ENCODE data around the gene RASSF8. TPM values are rescaled to one million over a fixed set of nuclear protein-coding genes. Genes with fewer than 3 reads are reported as not detected.

RASSF8 gene
- total and polyA plus RNA-seq, 3 experiments from 2014 or later = 0.31 TPM; not detected in 2

GRCh38 chr12:26036877-26037276, 78.4 kb downstream of the RASSF8 start:
- CTCF ChIA-PET = no interaction called here
- H3K27ac Mint-ChIP-seq = no peak overlapping the region
- H3K4me1 Mint-ChIP-seq = no peaks in the 10 kb centered on the region

GRCh38 chr12:26037615-26038220, 79.2 kb downstream of the RASSF8 start:
- H3K9me3 Mint-ChIP-seq = no peaks in the 10 kb centered on the region
- CTCF ChIA-PET = no interaction called here
- H3K4me3 Mint-ChIP-seq = no peak overlapping the region
- H3K9me3 ChIP-seq (ENCODE audit: low read length) = no peaks in the 10 kb centered on the region
- H3K36me3 ChIP-seq (ENCODE audit: insufficient read depth, low read length) = no peaks in the 10 kb centered on the region
- H3K4me1 Mint-ChIP-seq = no peaks in the 10 kb centered on the region
- no peaks in the 10 kb centered on the region for H3K4me1 ChIP-seq (ENCODE audit: insufficient read depth, low read length)
- H3K27ac ChIP-seq (ENCODE audit: low read depth, low read length) = no peak overlapping the region
- no peak for DNase-seq
- no peaks in the 10 kb centered on the region for H3K27me3 ChIP-seq (ENCODE audit: insufficient read depth, low read length, poor library complexity, severe bottlenecking)
- no peak overlapping the region for H3K27ac Mint-ChIP-seq
- POLR2A ChIA-PET = no interaction called here
- no peak overlapping the region for H3K4me3 ChIP-seq (ENCODE audit: low read length)
- no peaks in the 10 kb centered on the region for H3K36me3 Mint-ChIP-seq
- peaks cover 0 to 2% of the 10 kb centered on the region in 2 donors for H3K27me3 Mint-ChIP-seq

More at GRCh38 chr12:26036877-26037276, 78.4 kb downstream of the RASSF8 start:
- Histone ChIP-seq H3K9me3 (ENCODE audit: low read length) (no peaks in the 10 kb centered on the region), H3K27me3 (ENCODE audit: insufficient read depth, low read length, poor library complexity, severe bottlenecking) (no peaks in the 10 kb centered on the region), H3K27ac (ENCODE audit: low read depth, low read length) (no peak overlapping the region), H3K36me3 (ENCODE audit: insufficient read depth, low read length) (no peaks in the 10 kb centered on the region), H3K4me1 (ENCODE audit: insufficient read depth, low read length) (no peaks in the 10 kb centered on the region), H3K4me3 (ENCODE audit: low read length) (no peak overlapping the region)
- Mint-ChIP-seq H3K4me3 (no peak overlapping the region), H3K36me3 (no peaks in the 10 kb centered on the region), H3K9me3 (no peaks in the 10 kb centered on the region), H3K27me3 (peaks cover 0 to 2% of the 10 kb centered on the region in 2 donors)
- POLR2A ChIA-PET = no interaction called here
- DNase-seq = no peak

DNA sequence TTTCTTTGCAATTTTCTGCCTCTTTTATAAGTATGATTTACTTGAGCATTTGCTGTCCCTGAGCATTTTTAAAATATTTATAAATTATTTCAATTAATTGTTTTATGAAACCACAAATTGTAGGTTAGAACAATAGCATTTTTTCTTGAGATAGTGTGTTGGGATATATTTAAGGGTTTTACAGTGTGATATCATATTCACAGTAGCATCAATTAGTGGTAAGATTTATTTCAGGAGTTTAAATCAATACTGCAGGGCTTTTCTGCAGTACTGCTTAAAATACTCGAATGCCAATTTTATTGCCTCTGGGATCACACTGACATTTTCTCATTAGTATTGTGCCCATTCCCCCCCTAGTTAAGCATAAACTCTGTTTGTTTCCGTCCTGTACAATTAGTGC, 84.2 kb downstream of the RASSF8 start:
- Mint-ChIP-seq H3K36me3 (no peaks in the 10 kb centered on the region), H3K27me3 (peaks cover 0 to 4% of the 10 kb centered on the region in 2 donors), H3K4me3 (no peak overlapping the region), H3K27ac (no peak overlapping the region), H3K4me1 (no peaks in the 10 kb centered on the region), H3K9me3 (no peaks in the 10 kb centered on the region)
- CTCF ChIA-PET = no interaction called here
- Histone ChIP-seq H3K4me3 (ENCODE audit: low read length) (no peak overlapping the region), H3K27me3 (ENCODE audit: insufficient read depth, low read length, poor library complexity, severe bottlenecking) (no peaks in the 10 kb centered on the region), H3K27ac (ENCODE audit: low read depth, low read length) (no peak overlapping the region), H3K9me3 (ENCODE audit: low read length) (no peaks in the 10 kb centered on the region), H3K4me1 (ENCODE audit: insufficient read depth, low read length) (no peaks in the 10 kb centered on the region), H3K36me3 (ENCODE audit: insufficient read depth, low read length) (no peaks in the 10 kb centered on the region)
- POLR2A ChIA-PET = no interaction called here
- DNase-seq = no peak

DNA sequence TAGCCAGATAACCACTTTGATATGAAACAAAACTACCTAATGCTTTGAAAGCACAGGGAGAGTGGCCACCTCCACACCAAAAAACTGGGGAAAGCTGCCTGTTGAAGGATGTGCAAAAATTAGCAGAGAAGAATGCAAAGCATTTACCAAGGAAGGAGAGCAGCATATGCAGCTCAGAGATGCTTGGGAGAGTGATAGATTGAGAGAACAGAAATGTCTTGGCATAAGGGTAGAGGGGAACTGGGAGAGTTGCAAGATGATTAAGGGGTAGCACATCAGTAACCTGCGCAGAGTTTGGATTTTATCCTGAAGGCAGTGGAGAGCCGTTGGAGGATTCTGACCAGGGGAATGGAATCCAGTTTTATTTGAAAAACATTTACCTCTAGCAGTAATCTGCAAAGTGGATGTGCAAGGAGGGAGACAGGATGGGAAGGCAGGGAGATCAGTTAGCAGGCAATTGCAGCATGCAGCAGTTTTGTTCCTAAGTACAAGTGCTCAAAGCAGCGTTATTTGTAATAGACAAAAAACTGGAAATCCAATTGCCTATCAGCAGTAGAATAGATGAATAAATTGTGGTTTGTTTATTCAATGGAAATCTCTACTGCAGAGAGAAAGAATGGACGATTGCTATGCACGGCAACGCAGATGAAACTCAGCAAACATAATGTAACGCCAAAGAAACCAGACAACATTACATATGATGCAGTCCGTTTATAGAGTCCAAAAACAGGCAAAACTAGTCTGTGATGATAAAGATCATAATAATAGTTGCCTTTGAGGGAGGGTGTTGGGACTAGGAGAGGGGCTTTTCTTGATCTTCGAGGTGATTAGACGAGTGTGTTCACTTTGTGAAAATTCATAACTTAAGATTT, 84.9 kb downstream of the RASSF8 start:
- Mint-ChIP-seq H3K4me1 (no peaks in the 10 kb centered on the region), H3K36me3 (no peaks in the 10 kb centered on the region), H3K9me3 (no peaks in the 10 kb centered on the region), H3K4me3 (no peak overlapping the region), H3K27me3 (peaks cover 0 to 7% of the 10 kb centered on the region in 2 donors), H3K27ac (no peak overlapping the region)
- Histone ChIP-seq H3K9me3 (ENCODE audit: low read length) (no peaks in the 10 kb centered on the region), H3K27ac (ENCODE audit: low read depth, low read length) (no peak overlapping the region), H3K4me1 (ENCODE audit: insufficient read depth, low read length) (no peaks in the 10 kb centered on the region), H3K27me3 (ENCODE audit: insufficient read depth, low read length, poor library complexity, severe bottlenecking) (no peaks in the 10 kb centered on the region), H3K4me3 (ENCODE audit: low read length) (no peak overlapping the region), H3K36me3 (ENCODE audit: insufficient read depth, low read length) (no peaks in the 10 kb centered on the region)
- ChIA-PET POLR2A (no interaction called here), CTCF (no interaction called here)
- no peak for DNase-seq

GRCh38 chr12:26044007-26044394, 85.5 kb downstream of the RASSF8 start:
- H3K36me3 ChIP-seq (ENCODE audit: insufficient read depth, low read length) = no peaks in the 10 kb centered on the region
- no peaks in the 10 kb centered on the region for H3K4me1 Mint-ChIP-seq
- H3K9me3 Mint-ChIP-seq = no peaks in the 10 kb centered on the region
- no peak overlapping the region for H3K27ac Mint-ChIP-seq
- no peaks in the 10 kb centered on the region for H3K4me1 ChIP-seq (ENCODE audit: insufficient read depth, low read length)
- no peaks in the 10 kb centered on the region for H3K27me3 ChIP-seq (ENCODE audit: insufficient read depth, low read length, poor library complexity, severe bottlenecking)
- DNase-seq = no peak
- CTCF ChIA-PET = interaction anchor here (2.0 kb wide), 1 partner anchor 11 kb away, joined by 6 read pairs; no protein-coding TSS in a partner anchor
- no peak overlapping the region for H3K4me3 Mint-ChIP-seq
- POLR2A ChIA-PET = no interaction called here
- H3K36me3 Mint-ChIP-seq = no peaks in the 10 kb centered on the region
- no peak overlapping the region for H3K27ac ChIP-seq (ENCODE audit: low read depth, low read length)
- H3K4me3 ChIP-seq (ENCODE audit: low read length) = no peak overlapping the region
- peaks cover 0 to 9% of the 10 kb centered on the region in 2 donors for H3K27me3 Mint-ChIP-seq
- no peaks in the 10 kb centered on the region for H3K9me3 ChIP-seq (ENCODE audit: low read length)

- H3K36me3 ChIP-seq (ENCODE audit: insufficient read depth, low read length) = no peaks in the 10 kb centered on the region
- H3K9me3 ChIP-seq (ENCODE audit: low read length) = no peaks in the 10 kb centered on the region
- Mint-ChIP-seq H3K4me3 (no peak overlapping the region), H3K27ac (no peak overlapping the region), H3K27me3 (peaks cover 0 to 9% of the 10 kb centered on the region in 2 donors), H3K4me1 (no peaks in the 10 kb centered on the region), H3K9me3 (no peaks in the 10 kb centered on the region), H3K36me3 (no peaks in the 10 kb centered on the region)
- no peak for DNase-seq
- no peak overlapping the region for H3K27ac ChIP-seq (ENCODE audit: low read depth, low read length)
- POLR2A ChIA-PET = no interaction called here
- H3K4me1 ChIP-seq (ENCODE audit: insufficient read depth, low read length) = no peaks in the 10 kb centered on the region
- H3K4me3 ChIP-seq (ENCODE audit: low read length) = no peak overlapping the region
- CTCF ChIA-PET = interaction anchor here (2.0 kb wide), 1 partner anchor 11 kb away, joined by 6 read pairs; no protein-coding TSS in a partner anchor
- H3K27me3 ChIP-seq (ENCODE audit: insufficient read depth, low read length, poor library complexity, severe bottlenecking) = no peaks in the 10 kb centered on the region
These were observed 86.1 kb downstream of the RASSF8 start for GRCh38 chr12:26044592-26044991.

- H3K36me3 Mint-ChIP-seq = no peaks in the 10 kb centered on the region
- POLR2A ChIA-PET = no interaction called here
These were observed 87.7 kb downstream of the RASSF8 start for GRCh38 chr12:26046203-26046602.

DNA sequence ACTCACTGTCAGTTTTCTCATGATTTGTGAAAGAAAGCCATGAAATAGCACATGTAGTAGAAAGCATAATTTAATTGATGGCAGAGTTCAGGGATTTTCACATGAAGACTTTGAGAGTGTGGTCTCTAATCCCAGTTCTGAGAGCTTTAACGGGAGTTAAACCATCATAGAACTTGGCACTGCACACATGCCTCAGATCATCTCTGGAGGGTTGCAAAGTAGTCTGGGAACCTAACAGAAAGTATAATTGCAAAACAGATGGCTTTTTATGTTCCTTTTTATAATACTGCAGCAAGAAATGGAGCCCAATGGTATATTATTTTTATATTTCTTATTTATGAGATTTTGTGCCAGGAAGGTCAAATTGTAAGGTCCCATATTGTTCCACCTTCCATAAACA, 88.4 kb downstream of the RASSF8 start:
- Mint-ChIP-seq H3K4me1 (no peaks in the 10 kb centered on the region), H3K9me3 (no peaks in the 10 kb centered on the region), H3K27ac (no peak overlapping the region), H3K27me3 (peaks cover 2 to 9% of the 10 kb centered on the region in 2 donors), H3K36me3 (no peaks in the 10 kb centered on the region), H3K4me3 (no peak overlapping the region)
- no peak overlapping the region for H3K27ac ChIP-seq (ENCODE audit: low read depth, low read length)
- H3K4me1 ChIP-seq (ENCODE audit: insufficient read depth, low read length) = no peaks in the 10 kb centered on the region
- no peak for DNase-seq
- no peaks in the 10 kb centered on the region for H3K36me3 ChIP-seq (ENCODE audit: insufficient read depth, low read length)
- POLR2A ChIA-PET = no interaction called here
- H3K4me3 ChIP-seq (ENCODE audit: low read length) = no peak overlapping the region
- no peaks in the 10 kb centered on the region for H3K9me3 ChIP-seq (ENCODE audit: low read length)
- CTCF ChIA-PET = no interaction called here
- no peaks in the 10 kb centered on the region for H3K27me3 ChIP-seq (ENCODE audit: insufficient read depth, low read length, poor library complexity, severe bottlenecking)

More at GRCh38 chr12:26046203-26046602, 87.7 kb downstream of the RASSF8 start:
- Mint-ChIP-seq H3K4me3 (no peak overlapping the region), H3K27me3 (peaks cover 2 to 9% of the 10 kb centered on the region in 2 donors), H3K4me1 (no peaks in the 10 kb centered on the region), H3K27ac (no peak overlapping the region), H3K9me3 (no peaks in the 10 kb centered on the region)
- Histone ChIP-seq H3K4me1 (ENCODE audit: insufficient read depth, low read length) (no peaks in the 10 kb centered on the region), H3K27me3 (ENCODE audit: insufficient read depth, low read length, poor library complexity, severe bottlenecking) (no peaks in the 10 kb centered on the region), H3K4me3 (ENCODE audit: low read length) (no peak overlapping the region), H3K27ac (ENCODE audit: low read depth, low read length) (no peak overlapping the region), H3K9me3 (ENCODE audit: low read length) (no peaks in the 10 kb centered on the region), H3K36me3 (ENCODE audit: insufficient read depth, low read length) (no peaks in the 10 kb centered on the region)
- no peak for DNase-seq
- CTCF ChIA-PET = no interaction called here

Measured in CD8-positive, alpha-beta memory T cell (primary cell).